ENCODE measurements around the gene SH2D3A.

The SH2D3A gene

DNA sequence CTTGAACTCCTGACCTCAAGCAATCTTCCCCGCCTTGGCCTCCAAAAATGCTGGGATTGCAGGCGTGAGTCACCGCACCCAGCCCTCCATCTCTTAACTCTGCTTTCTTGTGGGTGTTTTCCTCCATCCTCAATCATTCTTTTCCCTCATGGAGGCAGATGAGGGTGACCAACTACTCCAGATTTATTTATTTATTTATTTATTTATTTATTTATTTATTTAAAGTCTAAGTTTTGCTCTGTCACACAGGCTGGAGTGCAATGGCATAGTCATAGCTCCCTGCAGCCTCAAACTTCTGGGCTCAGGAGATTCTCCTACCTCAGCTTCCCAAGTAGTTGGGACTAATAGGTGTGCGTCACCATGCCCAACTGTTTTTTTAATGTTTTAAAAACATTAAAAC, 20.2 kb upstream of the SH2D3A start (continued):
- TF ChIP-seq ZNF19 (tag by site-specific recombination; IDR thresholded peaks at IDR 0.05; ENCODE audit: low read depth), result 0 out of 2 replicates have a peak, but pooled peaks have one; percentile 30
- peak; percentile 90 for TF ChIP-seq ZNF394 (tag by site-specific recombination; IDR thresholded peaks at IDR 0.05; ENCODE audit: borderline replicate concordance)
- TF ChIP-seq ZNF501 (tag by site-specific recombination; IDR thresholded peaks at IDR 0.05), result no peak
- TF ChIP-seq ZBTB11 (tag by site-specific recombination; conservative IDR thresholded peaks at IDR 0.05; ENCODE audit: low read depth), result peak; percentile 56
- TF ChIP-seq ZBTB8A (tag by site-specific recombination; IDR thresholded peaks at IDR 0.05), result 0 out of 2 replicates have a peak, but pooled peaks have one; percentile 39
- TF ChIP-seq ZNF112 (tag by site-specific recombination; IDR thresholded peaks at IDR 0.05), result no peak
- no peak for TF ChIP-seq REPIN1 (tag by site-specific recombination; IDR thresholded peaks at IDR 0.05; ENCODE audit: low read depth)
- peak; percentile 58 for TF ChIP-seq ZNF623 (tag by site-specific recombination; IDR thresholded peaks at IDR 0.05)
- peak; percentile 53; the same call in 1 of the 2 replicates for TF ChIP-seq ZNF292 (tag by site-specific recombination; IDR thresholded peaks at IDR 0.05; ENCODE audit: borderline replicate concordance, low read depth)
- peak; percentile 51; the same call in 1 of the 2 replicates for TF ChIP-seq ZNF555 (tag by site-specific recombination; conservative IDR thresholded peaks at IDR 0.05)
- no peak for TF ChIP-seq ZNF514 (tag by site-specific recombination; IDR thresholded peaks at IDR 0.05)
- TF ChIP-seq ELK4 (IDR thresholded peaks at IDR 0.05; ENCODE audit: borderline replicate concordance, low read depth, low read length), result no peak
- TF ChIP-seq, protein P1, sequence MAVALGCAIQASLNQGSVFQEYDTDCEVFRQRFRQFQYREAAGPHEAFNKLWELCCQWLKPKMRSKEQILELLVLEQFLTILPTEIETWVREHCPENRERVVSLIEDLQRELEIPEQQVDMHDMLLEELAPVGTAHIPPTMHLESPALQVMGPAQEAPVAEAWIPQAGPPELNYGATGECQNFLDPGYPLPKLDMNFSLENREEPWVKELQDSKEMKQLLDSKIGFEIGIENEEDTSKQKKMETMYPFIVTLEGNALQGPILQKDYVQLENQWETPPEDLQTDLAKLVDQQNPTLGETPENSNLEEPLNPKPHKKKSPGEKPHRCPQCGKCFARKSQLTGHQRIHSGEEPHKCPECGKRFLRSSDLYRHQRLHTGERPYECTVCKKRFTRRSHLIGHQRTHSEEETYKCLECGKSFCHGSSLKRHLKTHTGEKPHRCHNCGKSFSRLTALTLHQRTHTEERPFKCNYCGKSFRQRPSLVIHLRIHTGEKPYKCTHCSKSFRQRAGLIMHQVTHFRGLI (tag by site-specific recombination; IDR thresholded peaks at IDR 0.05), result no peak
- TF ChIP-seq ZBTB10 (tag by site-specific recombination; IDR thresholded peaks at IDR 0.05), result no peak
- no peak for TF ChIP-seq GLIS1 (tag by site-specific recombination; IDR thresholded peaks at IDR 0.05)
- no peak for TF ChIP-seq ZNF362 (tag by site-specific recombination; IDR thresholded peaks at IDR 0.05)
- TF ChIP-seq, protein P2, sequence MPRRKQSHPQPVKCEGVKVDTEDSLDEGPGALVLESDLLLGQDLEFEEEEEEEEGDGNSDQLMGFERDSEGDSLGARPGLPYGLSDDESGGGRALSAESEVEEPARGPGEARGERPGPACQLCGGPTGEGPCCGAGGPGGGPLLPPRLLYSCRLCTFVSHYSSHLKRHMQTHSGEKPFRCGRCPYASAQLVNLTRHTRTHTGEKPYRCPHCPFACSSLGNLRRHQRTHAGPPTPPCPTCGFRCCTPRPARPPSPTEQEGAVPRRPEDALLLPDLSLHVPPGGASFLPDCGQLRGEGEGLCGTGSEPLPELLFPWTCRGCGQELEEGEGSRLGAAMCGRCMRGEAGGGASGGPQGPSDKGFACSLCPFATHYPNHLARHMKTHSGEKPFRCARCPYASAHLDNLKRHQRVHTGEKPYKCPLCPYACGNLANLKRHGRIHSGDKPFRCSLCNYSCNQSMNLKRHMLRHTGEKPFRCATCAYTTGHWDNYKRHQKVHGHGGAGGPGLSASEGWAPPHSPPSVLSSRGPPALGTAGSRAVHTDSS (tag by site-specific recombination; IDR thresholded peaks at IDR 0.05), result no peak
- TF ChIP-seq ZEB2 (tag by site-specific recombination; IDR thresholded peaks at IDR 0.05), result no peak
- TF ChIP-seq ZNF138 (tag by site-specific recombination; IDR thresholded peaks at IDR 0.05; ENCODE audit: borderline replicate concordance), result no peak
- TF ChIP-seq ZNF830 (tag by site-specific recombination; IDR thresholded peaks at IDR 0.05; ENCODE audit: low read depth), result no peak
- no peak for TF ChIP-seq HIC1 (tag by site-specific recombination; IDR thresholded peaks at IDR 0.05)
- TF ChIP-seq, protein P3, sequence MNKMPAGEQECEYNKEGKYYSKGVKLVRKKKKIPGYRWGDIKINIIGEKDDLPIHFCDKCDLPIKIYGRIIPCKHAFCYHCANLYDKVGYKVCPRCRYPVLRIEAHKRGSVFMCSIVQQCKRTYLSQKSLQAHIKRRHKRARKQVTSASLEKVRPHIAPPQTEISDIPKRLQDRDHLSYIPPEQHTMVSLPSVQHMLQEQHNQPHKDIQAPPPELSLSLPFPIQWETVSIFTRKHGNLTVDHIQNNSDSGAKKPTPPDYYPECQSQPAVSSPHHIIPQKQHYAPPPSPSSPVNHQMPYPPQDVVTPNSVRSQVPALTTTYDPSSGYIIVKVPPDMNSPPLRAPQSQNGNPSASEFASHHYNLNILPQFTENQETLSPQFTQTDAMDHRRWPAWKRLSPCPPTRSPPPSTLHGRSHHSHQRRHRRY (tag by site-specific recombination; IDR thresholded peaks at IDR 0.05), result no peak
- no peak for TF ChIP-seq ZNF248 (tag by site-specific recombination; IDR thresholded peaks at IDR 0.05)
- no peak for TF ChIP-seq ZBTB1 (tag by site-specific recombination; IDR thresholded peaks at IDR 0.05)
- TF ChIP-seq ZNF560 (tag by site-specific recombination; IDR thresholded peaks at IDR 0.05; ENCODE audit: borderline replicate concordance), result 0 out of 2 replicates have a peak, but pooled peaks have one; percentile 40

All from HEK293 (cell line).